HG02588 (cell line): ENCODE measurements around the gene BABAM2.

Source experiments
- ATAC-seq: cut with Tn5 transposase; IDR thresholded peaks from one replicate; pipeline ENCODE4 v1.9.1; 2021; ENCODE audit warnings: mild to moderate bottlenecking, moderate library complexity; ENCODE audit not compliant: unreplicated experiment

The BABAM2 gene

DNA sequence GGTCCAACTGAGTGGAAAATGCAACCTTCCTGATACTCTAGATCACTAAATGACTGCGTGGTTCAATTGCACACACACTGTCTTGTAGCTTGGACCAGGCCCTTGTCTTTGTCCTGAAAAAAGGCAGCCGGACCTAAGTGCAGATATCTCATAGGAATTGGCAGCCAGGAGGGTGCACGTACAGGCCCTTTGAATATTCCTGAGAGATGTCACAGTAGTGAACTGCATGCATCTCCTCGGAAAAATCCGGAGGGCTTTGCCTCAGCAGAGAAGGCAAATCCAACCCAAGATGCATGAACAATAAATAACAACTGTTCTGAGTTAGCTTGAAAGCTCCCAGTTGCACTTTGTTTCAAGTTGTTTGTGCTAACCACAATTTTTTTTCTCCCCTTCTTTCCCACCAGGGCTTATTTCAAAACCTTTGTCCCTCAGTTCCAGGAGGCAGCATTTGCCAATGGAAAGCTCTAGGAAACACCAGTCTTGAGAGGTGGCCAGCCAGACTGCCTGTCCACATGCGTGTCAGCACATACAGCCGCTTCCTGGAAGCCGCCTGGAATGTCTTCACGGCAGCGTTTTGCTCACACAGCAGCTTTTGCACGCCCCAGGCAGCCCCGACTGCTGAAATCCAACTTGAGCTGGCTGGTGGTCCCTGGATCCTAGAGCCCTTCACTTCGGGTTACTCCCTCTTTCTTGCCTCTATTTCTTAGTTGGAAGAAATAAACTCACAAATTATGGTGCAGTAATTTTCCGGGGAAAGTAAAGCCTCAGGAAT lies 447.7 kb downstream of the BABAM2 start:
- no peak for ATAC-seq

DNA sequence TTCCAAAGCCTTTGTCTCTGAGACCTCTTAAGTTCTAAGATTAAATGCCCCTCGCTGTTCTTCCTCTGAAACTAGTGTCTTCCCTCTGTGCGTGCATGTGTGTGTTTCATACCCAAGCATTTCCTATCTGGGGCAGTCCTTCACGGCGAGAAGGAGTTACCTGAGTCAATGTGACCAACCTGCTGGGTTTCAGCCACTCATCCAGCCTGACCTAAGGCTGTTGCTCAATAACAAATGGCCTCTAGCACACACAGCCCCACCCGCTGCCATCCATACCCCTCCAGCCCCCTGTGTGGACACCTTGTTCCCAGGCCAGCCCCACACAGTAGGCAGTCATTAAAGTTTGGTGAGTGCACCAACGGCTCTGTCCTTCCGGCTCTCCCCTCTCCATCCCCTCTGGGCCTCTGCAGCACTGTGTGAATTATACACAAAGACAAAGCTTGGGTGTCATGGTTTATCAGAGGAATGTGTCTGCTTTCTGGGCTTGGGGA lies 448.3 kb downstream of the BABAM2 start:
- no peak for ATAC-seq

DNA sequence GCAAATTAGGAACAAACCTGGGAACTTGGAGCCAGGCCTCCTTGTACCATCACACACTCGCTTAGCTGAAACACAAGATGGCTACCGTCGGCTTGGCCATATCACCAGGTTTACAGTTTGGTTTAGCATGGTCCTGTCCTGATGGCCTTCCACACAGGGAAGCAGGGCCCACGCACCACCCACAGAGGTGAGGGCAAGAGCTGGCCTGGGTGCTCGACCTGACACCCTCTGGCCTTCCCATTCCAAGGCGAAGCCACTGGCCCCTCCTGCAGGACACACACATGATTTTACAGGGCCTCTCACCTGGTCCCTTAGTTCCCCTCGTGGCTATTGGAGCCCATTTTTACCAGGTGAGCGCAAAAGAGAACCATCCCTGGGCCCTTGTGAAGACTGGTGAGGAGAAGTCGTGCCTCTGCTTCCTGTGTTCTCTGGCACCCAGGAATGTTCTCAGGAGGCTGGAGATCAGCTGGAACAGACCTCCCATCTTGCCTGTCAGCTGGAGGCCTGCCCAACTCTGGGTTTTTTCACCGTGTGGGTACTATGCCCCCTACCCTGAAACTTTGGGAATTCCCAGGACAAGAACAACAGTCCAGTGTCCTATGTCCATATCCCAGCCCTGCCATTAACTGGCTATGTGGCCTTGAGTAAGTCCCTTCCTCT lies 449.1 kb downstream of the BABAM2 start:
- no peak for ATAC-seq

DNA sequence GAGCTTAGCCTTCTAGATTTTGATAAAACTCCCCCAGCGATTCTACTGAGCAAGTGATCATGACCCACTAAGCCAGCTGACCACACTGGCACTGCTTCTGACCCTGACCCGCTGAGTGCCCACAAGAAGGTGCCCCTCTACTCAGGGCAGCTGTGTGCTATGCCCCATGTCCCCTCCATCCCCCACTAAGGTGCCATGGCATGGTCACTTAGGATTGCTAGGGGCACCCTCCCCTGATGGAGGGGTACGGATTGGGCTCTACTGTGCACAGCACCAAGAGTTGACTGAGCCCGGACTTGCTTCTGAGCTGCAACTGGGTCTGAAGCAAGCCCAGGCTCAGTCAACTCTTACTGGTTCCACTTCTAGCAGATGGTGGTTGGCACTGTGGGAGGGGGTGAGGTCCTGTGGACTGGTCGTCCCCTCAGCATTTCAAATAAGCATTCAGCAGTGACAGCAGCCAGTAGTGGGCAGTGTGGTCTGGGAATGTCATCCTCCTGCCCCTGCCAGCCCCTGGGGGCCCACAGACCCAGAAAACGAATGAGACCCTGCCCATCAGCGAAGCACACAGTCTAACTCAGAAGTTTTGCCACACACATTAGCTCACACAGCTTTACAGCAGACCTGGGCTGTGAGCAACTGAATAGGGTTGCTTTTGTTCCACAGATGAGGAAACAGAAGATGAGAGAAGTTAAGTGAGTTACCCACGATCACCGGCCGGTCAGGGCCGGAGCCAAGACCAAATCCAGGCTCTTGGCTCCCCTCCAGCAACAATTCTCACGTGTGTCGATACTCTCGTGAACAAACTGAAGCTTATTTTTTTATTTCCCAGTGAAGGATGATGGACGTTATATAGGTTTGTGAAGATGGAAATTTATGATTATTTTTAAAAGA lies 450.0 kb downstream of the BABAM2 start:
- ATAC-seq, result no peak

DNA sequence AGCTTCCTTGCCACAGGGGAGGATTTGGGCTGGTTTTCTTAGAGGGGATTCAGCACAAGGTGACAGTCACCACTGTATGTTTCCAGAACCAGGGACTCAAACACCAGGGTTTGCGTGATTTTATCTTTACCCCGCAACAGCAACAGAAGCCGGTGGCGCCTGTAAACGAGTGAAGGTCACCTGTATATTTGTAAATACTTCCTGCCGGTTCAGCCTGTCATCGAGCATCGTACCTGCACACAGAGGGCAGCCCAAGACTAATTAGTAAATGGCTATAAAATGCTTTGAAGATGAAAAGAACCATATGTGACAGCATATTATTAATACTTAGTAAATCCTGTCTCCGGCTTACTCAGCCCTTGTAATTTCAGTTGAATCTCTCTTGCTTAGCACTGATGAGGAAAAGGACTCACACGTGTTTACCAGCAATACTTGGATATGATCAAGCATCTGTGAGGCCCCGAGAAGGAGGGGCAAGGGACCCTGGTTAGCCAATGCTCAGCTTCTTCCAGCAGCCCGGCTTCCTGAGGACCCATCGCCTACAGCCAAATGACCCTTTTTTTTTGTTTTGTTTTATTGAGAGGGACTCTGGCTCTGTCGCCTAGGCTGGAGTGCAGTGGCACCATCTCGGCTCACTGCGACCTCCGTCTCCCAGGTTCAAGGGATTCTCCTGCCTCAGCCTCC lies 450.8 kb downstream of the BABAM2 start:
- no peak for ATAC-seq

DNA sequence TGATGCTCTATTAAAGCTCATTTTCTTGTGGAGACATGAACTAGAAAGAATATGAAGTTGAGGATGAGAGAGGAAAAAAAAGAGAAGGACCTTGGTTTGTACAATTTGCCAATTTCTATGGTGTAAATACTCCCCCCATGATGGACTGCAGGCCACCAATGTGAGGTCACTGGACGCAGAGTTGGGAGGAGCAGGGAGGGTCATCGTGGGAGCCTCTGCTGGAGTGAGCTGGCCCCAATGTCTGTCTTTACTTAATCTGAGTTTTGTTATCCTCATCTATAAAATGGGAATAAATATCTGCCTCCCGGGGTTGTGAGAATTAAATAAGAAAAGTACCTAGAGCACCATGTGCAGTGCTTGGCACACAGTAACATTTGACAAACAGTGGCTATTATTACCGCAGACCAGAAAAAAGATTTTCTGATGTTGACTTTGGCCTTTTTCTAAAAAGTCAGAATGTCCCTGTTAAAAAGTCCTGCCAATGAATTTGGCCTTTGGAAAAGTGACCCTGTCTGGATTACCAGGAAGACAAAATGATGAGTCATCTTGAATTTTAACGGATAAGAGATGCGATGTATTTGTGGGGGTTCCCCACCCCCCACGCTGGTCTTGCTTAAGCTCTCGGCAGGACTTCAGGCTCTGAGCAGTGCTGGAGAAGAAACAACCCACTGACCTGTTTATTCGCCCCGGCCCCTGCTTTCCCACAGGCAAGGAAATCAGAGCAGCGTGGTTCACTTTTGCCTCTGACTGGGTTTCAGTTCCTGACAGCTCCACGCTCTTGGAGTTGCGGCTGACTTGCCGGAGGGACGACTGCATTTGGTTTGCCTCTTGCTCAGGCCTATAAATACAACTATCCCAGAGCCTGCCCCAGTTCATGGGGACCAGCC lies 451.8 kb downstream of the BABAM2 start:
- ATAC-seq, result no peak

DNA sequence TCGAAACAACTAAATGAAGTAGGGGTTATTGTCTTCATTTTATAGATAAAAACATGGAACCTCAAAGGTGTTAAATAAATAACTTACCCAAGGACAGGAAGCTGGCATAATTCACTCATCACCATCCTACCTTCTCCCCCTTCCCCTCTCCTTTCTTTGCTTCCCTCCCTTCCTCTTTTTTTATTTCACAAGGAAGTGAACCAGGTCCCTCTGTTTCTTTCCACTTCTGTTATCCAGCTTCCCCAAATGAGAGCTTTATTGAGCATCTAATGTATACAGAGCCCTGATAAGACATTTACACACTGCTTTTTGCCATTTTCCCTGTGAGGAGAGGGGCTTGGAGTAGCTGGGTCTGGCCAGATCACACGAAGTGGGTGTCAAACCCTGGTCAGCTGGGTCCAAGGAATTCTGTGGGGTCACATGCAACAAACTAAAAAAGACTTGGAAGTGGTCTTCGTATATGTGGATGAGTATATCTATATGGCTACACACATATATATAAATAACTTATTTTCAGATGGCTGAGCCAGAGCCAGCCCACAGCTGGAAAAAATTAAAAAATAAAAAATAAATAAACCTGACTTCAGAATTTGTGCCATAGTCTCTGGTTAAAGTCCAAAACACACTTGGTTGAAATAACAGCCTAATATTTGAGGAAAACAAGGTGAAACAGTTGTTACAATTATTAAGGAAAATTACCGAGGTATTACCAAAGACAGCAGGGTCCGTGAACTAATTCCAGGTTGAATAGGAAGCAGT lies 452.8 kb downstream of the BABAM2 start:
- ATAC-seq, result no peak

DNA sequence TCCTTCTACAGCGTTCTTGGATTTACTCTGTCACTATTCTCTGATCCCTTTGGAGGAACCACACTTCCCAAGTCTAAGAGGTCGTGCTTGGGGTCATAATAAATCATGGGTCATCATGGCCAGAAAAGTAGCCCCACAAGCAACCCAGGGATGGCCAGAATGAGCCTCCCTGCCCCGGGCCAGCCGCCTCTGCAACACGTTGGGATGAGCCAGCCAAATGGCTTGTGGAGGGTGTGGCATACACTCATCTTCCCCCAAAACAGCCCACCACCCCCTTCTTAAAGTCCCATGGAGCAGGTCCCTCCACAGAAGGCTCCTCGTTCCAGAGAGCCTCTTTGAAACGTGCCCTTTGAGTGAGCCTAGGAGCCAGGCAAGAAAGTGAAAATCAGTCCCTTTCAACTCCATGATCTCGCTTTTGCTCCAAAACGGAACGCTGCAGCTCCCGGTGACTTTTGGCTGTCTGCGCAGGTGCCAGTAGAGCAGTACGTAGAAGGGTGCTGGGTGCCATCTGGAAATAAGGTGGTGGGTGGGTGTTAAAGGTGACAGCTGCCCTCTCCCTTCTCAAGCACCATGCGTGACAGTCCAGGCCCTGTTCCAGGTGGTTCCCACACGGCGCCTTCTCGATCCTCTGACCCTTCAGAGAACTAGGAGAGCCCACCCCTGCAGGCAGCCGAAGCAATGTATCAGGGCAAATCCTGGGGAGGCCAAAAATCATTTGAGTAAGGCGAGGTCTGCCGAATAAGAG lies 453.6 kb downstream of the BABAM2 start:
- no peak for ATAC-seq

DNA sequence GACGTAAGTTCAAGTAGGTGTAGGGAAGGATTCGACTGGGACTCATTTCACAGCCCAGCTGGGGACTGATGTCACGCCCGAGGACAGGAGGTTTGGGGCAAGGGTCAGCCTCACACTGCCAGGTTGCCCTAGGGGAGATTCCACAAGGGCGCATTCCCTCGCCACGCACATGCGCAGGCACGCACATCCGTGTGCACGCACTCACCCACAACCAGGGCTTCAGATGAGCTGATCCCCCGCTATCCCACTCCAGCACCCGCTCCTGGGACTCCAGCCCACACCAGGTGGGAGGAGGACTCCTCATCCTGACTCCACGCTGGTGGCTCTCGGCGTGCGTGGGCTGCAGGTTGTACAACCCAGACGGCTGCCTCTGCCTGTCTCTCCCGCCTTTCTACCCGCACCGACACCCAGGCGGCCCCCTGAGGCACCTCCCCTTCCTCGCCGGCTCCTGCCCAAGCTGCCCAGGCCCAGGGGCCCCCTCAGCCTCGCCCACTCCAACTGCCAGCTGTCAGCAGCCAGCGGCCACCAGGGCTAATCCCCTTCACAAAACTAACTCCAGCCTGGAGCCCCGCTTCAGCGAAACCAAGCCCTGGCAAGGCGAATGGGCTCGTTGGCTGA lies 454.3 kb downstream of the BABAM2 start:
- no peak for ATAC-seq

DNA sequence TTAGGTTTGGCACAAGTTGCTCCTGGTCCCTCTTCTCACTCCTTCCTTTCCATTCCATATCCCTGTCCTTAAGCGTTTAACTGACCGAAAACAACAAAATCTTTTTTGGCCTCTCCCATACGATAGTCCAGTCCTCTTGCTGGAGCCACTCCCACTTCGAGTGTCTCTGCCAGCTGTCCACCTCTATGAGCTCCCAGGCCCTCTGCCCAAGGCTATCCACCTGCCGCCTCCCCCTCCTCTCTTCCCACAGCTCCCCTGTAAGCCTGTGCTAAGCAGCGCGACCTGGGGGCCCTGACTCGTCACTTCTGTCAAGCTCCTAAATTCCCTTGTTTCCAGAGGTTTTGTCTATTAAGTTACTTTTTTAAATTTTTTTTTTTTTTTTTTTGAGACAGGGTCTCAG lies 455.1 kb downstream of the BABAM2 start:
- ATAC-seq, result no peak

DNA sequence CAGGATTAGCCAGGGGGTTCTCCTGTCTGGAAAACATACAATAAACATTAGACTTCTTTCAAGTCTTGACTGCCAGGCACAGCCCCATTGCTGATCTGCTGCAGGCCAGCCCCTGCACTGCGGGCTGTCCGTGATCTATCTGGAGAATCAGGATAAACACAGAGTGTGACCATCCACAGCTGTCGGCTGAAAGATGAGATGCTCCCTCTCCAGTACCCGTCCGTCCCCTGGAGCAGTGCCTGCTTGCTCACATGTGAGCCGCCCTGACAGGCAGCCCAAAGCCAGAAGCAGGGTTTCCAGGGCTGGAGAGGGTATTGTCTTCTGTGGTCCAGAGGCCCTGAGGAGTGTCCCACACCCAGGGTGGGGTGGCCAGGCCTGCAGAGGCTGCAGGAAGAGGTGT lies 456.1 kb downstream of the BABAM2 start:
- ATAC-seq, result no peak

DNA sequence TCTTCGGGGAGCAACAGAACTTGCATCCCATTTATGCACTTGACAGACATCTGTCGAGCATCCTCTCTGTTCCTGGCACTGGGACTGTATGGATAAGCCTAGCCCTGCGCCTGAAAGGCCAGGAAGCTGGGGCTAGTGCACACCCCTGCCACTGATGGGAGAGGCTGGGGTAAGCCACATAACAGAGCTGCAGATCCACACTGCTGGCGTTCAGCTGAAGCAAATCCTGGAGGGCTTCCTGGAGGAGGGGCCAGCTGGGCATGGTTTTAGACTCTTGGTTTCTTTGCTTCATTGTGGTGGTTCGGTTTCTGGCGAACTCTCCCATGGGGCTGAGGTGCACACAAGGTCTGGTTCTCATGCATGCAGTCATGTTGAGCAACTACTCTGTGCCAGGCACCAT lies 456.7 kb downstream of the BABAM2 start:
- no peak for ATAC-seq

DNA sequence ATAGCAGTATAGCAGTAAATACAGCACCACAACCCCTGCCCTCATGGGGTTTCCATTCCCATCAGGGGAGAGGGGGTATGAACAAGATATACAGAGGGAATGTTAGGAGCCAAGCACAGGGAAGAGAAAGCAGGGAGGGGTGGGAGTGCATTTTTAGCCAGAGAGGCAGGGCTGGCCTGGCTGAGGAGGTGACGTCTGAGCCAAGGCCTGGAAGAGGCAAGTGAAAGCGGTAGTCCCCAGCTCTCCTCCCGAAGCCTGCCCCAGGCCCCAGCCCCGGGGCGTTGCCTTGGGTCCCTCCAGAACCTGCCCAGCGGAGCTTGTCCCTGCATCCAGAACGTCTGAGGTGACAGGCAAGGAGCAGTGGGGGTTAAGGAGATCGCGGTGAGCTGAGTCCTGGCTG lies 457.1 kb downstream of the BABAM2 start:
- ATAC-seq, result no peak

DNA sequence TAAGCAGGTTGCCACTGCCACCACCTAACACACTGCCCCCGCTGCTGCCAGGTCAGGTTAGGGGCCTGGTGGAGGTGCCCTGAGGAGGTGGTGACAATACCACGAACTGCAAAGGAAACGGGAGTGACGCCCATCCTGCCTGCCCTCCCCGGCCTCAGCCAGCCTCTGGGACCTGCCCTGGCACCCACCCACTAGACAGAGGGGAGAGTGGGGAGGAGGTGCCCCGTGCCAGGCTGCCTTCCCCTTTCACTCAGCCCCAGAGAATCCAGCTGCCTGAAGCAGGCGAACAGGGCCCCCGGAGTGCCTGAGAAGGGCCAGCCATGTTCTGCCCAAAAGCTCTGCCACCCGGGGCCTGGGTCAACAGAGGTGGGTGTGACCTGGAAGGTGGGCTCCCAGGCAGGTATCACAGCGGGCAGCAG lies 457.6 kb downstream of the BABAM2 start:
- ATAC-seq, result no peak

DNA sequence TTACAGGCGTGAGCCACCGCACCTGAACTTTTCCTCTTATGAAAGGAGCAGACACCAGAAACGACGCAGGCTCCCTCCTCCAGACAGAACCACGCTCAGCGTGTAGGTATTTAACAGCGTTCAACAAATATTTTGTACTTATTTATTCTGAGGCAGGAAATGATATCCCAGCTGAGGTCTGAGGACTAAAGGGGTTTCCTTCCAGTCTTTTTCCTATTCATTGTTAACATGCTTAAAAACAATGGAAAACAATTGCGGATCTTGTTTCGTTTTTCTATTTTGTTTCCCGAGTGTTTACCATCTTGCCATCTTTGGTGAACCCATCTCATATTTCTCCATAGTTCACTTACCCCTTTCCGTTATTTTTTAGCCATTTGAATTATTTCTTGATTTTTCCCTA lies 458.4 kb downstream of the BABAM2 start:
- ATAC-seq, result no peak

DNA sequence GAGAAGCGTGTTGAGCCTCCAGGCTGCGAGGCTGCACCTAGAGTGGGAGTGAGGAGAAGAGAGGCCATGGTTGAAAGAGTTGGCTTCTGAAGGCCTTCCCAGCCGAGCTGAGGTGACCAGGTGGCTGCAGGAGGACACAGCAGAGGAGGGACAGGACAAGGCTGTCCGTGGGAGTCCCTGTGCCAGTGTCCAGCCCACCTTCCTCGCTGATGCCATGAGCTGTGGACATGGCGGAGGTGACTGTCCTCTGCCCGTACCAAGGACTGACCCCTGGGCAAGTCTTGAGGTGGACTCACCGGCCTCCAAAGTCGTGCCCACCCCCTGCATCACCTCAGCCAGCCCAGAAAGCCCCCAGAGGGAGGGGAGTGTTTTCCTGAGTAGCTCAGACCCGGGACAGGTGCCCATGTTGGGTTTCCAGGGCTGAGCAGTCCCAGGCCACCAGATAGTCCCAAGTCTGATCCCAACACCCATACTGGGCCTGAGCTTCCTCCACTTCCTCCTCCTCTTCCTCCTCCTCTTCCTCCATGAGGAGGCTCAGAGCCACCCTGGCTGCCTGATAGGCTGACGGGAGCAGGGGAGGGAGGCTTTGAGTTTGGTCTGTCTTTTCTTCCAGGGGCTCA lies 459.1 kb downstream of the BABAM2 start:
- no peak for ATAC-seq

DNA sequence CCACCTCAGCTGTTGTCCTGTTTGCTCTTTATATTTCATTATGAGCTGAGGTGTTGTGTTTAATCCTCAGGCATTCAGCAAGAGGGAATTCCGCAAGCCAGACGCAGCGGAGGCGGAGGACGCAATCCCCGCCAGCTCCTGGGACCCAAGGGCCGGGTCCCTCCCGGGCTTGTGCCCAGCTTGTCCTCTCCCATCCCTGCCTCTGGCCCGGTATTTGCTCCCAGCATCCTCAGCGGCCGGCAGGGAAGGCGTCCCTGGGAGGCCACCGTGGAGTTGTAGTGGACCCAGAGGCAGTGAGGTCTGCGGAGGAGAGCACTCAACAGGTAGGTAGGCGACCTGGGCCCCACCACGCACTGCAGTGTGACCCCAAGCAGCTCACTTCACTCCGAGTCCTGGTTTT lies 459.7 kb downstream of the BABAM2 start:
- ATAC-seq, result no peak
